A673 (cell line): ENCODE results near the gene NME5. TPM values are rescaled to one million over a fixed set of nuclear protein-coding genes. Genes with fewer than 3 reads are reported as not detected.

Experiments used
- BruUV-seq: library from RNA; stranded (reverse); fragments of 400-500 nt; replicated peaks from 2 replicates; lab custom pipeline; 2021; lab: Mats Ljungman, UMichigan
- CTCF ChIA-PET: fragments of 300-600 bp; sonication (Branson Sonifier 250); formaldehyde crosslinking; loops from one replicate; lab custom pipeline; 2022; ENCODE audit warnings: antibody characterized with exemption; lab: Charles Lee
- POLR2A ChIA-PET: fragments of 300-600 bp; sonication (Branson Sonifier 250); formaldehyde crosslinking; loops from one replicate; lab custom pipeline; 2022; ENCODE audit warnings: antibody characterized with exemption; ENCODE audit not compliant: low non-redundant PET; lab: Charles Lee
- DNase-seq: peaks from one replicate; pipeline ENCODE4 v3.0.0-alpha.2; 2015; ENCODE audit warnings: low spot score
- H3K27ac ChIP-seq: fragments of 200-600 bp; sonication (generic); 2 replicates; pipeline ENCODE4 v1.5.1; 2016; ENCODE audit warnings: mixed run types, low read depth, mild to moderate bottlenecking, mixed read lengths, antibody characterized with exemption, low read length; ENCODE audit not compliant: poor library complexity, severe bottlenecking
- H3K27me3 ChIP-seq: fragments of 200-600 bp; sonication (generic); replicated peaks from 2 replicates; pipeline ENCODE4 v1.6.1; 2017; ENCODE audit warnings: mixed run types, low read depth, mild to moderate bottlenecking, mixed read lengths, antibody characterized with exemption, low read length; ENCODE audit not compliant: insufficient read depth, poor library complexity
- H3K36me3 ChIP-seq: fragments of 200-600 bp; sonication (generic); 2 replicates; pipeline ENCODE4 v1.6.1; 2016; ENCODE audit warnings: mixed run types, mild to moderate bottlenecking, mixed read lengths, antibody characterized with exemption, low read length; ENCODE audit not compliant: insufficient read depth, poor library complexity, severe bottlenecking
- H3K4me1 ChIP-seq: fragments of 200-600 bp; sonication (generic); 2 replicates; pipeline ENCODE4 v1.6.1; 2017; ENCODE audit warnings: mixed run types, mild to moderate bottlenecking, mixed read lengths, antibody characterized with exemption, low read length; ENCODE audit not compliant: insufficient read depth, poor library complexity, severe bottlenecking
- H3K4me3 ChIP-seq: fragments of 200-600 bp; sonication (generic); 2 replicates; pipeline ENCODE4 v1.5.1; 2016; ENCODE audit warnings: low read depth, mixed run types, mild to moderate bottlenecking, mixed read lengths, low read length; ENCODE audit not compliant: poor library complexity, severe bottlenecking
- H3K9me3 ChIP-seq: fragments of 200-600 bp; sonication (generic); 2 replicates; pipeline ENCODE4 v1.6.1; 2016; ENCODE audit warnings: mixed run types, low read depth, mild to moderate bottlenecking, mixed read lengths, antibody characterized with exemption, low read length; ENCODE audit not compliant: poor library complexity, severe bottlenecking
- CTCF ChIP-seq: fragments of 300-800, 200-600 bp; sonication (generic); conservative IDR thresholded peaks from 2 replicates; pipeline ENCODE4 v1.5.1; 2017; ENCODE audit warnings: low read depth, mild to moderate bottlenecking, antibody characterized with exemption, low read length, moderate library complexity, mixed read lengths
- EZH2 ChIP-seq: fragments of 200-600 bp; sonication (generic); IDR thresholded peaks from 2 replicates; pipeline ENCODE4 v1.6.1; 2017; ENCODE audit warnings: borderline replicate concordance, low read depth, mild to moderate bottlenecking, mixed read lengths, antibody characterized with exemption, low read length; ENCODE audit not compliant: poor library complexity, severe bottlenecking
- intact Hi-C: fragments of 100-400 bp; cut with micrococcal nuclease; formaldehyde crosslinking; loops from one replicate; pipeline ENCODE4 v1.10.0; 2022; ENCODE audit not compliant: unreplicated experiment
- total RNA-seq: library from RNA; stranded (reverse); gene quantifications from 2 replicates; pipeline ENCODE4 v1.2.3, GENCODE V29; 2021

The NME5 gene
- total RNA-seq, 1 experiment from 2014 or later = not detected

GRCh38 chr5:138096363-138096762, 42.9 kb downstream of the NME5 start:
- DNase-seq = no peak
- intact Hi-C loops = no loop called here
- H3K9me3 ChIP-seq = no peaks in the 10 kb centered on the region
- peaks cover 14% of the 10 kb centered on the region for H3K27me3 ChIP-seq
- H3K36me3 ChIP-seq = no peaks in the 10 kb centered on the region
- no TSS peak for BruUV-seq
- no peak overlapping the region for H3K27ac ChIP-seq
- ChIA-PET POLR2A (no interaction called here), CTCF (no interaction called here)
- H3K4me1 ChIP-seq = no peaks in the 10 kb centered on the region
- H3K4me3 ChIP-seq = no peak overlapping the region
- no peak for TF ChIP-seq EZH2
- no peak for TF ChIP-seq CTCF

DNA sequence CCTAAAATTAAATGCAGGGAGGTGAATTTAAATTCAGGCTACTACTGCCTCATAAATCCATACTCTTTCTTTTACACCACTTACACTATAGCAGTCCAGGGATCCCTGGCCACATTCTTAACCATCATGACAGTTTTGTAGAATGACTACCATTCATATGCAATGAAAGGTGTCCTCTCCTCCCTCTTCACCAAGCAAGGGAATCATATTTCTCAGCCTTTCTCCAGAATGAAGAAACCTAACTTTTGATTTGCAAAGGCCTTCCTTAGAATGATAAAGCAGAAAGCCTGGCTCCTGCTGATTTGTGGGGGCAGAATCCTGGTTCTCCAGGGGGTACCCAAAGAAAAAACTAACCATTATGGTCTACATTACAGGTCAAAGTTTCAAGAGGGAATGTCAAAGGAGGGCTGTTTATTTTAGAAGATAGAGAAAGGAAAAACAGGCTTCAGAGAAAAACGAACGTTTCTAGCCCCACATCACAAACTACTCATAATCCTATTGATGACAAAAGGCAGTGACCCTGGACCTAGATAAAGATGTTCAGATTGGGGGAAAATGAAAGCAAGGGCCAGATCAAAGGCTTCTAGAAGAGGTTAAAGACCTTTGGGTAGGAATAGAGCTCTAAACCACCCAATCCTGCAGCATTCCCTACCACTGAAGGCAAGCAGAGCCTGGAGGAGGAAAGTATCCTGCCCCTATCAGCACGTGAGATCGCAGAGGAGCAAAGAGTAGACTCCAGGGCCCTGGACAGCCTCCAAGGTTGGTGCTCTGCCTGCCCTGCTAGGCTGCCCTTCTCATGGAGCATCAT, 43.9 kb downstream of the NME5 start:
- BruUV-seq = no TSS peak
- no peak for DNase-seq
- H3K27me3 ChIP-seq = peaks cover 14% of the 10 kb centered on the region
- H3K4me1 ChIP-seq = no peaks in the 10 kb centered on the region
- ChIA-PET CTCF (no interaction called here), POLR2A (no interaction called here)
- H3K27ac ChIP-seq = no peak overlapping the region
- H3K9me3 ChIP-seq = no peaks in the 10 kb centered on the region
- H3K4me3 ChIP-seq = no peak overlapping the region
- intact Hi-C loops = no loop called here
- no peaks in the 10 kb centered on the region for H3K36me3 ChIP-seq
- TF ChIP-seq EZH2 (no peak), CTCF (no peak)

DNA sequence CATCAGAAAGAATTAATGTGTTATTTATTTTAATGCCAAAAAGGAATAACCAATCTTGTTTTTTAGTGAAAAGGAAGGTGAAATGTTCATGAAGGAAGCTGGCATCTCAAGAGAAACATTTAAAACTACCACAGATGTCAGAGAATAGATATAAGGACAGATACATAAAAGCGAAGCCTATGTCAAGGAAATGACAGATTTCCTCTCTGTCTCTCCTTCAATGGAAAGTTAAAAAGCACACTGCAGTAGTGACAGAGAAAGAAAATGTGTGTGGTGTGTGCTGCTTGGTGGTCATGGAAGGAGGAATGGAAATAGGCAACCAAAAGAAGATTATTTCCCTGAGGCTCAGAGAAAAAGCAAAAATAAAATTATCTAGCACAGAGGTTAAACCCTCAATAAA, 46.2 kb downstream of the NME5 start:
- intact Hi-C loops = no loop called here
- ChIA-PET POLR2A (no interaction called here), CTCF (no interaction called here)
- no TSS peak for BruUV-seq
- H3K4me3 ChIP-seq = no peak overlapping the region
- no peaks in the 10 kb centered on the region for H3K36me3 ChIP-seq
- no peak for TF ChIP-seq CTCF
- TF ChIP-seq EZH2 = no peak
- no peak overlapping the region for H3K27ac ChIP-seq
- H3K9me3 ChIP-seq = no peaks in the 10 kb centered on the region
- no peaks in the 10 kb centered on the region for H3K4me1 ChIP-seq
- DNase-seq = no peak
- H3K27me3 ChIP-seq = peaks cover 14% of the 10 kb centered on the region
